AG04449 (cell line): Measurements from ENCODE around the gene TSPAN12.

Experiments
- CTCF ChIA-PET: fragments of 350-600 bp; formaldehyde crosslinking; extraction: SDS; loops from one replicate; lab custom pipeline; 2021; ENCODE audit warnings: antibody characterized with exemption; lab: Yijun Ruan, JAX
- POLR2A ChIA-PET: fragments of 400-600, 350-600 bp; formaldehyde crosslinking; extraction: SDS; loops from one replicate; lab custom pipeline; 2020; ENCODE audit warnings: antibody characterized with exemption, inconsistent platforms; lab: Yijun Ruan, JAX
- DNase-seq: peaks from one replicate; pipeline ENCODE4 v3.0.0-alpha.2; 2010; ENCODE audit warnings: low read depth, low spot score
- H3K4me3 ChIP-seq: 2 replicates; pipeline ENCODE4 v1.5.1; 2011; ENCODE audit warnings: low read depth, mild to moderate bottlenecking, control low read depth, low read length
- TF ChIP-seq, protein P1 (sequence below): IDR thresholded peaks from one replicate; pipeline ENCODE4 v1.5.1; 2011; ENCODE audit warnings: mild to moderate bottlenecking, moderate library complexity, low read length, control low read depth, inconsistent platforms; ENCODE audit not compliant: insufficient read depth; ENCODE audit errors: missing control alignments

TSPAN12 gene

DNA sequence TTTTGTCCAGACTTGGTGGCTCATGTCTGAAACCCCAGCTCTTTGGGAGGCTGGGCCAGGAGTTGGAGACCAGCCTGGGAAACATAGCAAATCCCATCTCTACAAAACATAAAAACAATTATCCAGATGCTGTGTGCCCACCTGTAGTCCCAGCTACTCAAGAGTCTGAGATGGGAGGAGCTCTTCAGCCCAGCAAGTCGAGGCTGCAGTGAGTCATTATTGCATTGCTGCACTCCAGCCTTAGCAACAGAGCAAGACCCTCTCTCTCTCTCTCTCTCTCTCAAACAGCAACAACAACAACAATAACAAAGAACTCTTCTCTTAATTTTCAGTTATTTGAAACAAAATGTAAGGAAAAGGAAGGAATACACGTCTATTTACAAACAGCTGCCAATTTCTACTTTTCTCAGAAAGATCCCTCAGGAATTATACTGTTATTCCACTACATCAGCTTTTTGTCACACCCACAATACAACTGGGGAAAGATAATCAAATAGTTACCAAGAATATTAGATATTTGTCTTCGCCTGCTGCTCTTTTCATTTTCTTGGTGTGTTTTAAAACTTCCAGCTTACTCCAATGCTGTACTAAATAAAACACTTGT lies 5.1 kb upstream of the TSPAN12 start:
- TF ChIP-seq, protein P1, sequence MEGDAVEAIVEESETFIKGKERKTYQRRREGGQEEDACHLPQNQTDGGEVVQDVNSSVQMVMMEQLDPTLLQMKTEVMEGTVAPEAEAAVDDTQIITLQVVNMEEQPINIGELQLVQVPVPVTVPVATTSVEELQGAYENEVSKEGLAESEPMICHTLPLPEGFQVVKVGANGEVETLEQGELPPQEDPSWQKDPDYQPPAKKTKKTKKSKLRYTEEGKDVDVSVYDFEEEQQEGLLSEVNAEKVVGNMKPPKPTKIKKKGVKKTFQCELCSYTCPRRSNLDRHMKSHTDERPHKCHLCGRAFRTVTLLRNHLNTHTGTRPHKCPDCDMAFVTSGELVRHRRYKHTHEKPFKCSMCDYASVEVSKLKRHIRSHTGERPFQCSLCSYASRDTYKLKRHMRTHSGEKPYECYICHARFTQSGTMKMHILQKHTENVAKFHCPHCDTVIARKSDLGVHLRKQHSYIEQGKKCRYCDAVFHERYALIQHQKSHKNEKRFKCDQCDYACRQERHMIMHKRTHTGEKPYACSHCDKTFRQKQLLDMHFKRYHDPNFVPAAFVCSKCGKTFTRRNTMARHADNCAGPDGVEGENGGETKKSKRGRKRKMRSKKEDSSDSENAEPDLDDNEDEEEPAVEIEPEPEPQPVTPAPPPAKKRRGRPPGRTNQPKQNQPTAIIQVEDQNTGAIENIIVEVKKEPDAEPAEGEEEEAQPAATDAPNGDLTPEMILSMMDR, result no peak
- DNase-seq, result no peak
- CTCF ChIA-PET, result no interaction called here
- POLR2A ChIA-PET, result no interaction called here
- H3K4me3 ChIP-seq, result no peak overlapping the region

DNA sequence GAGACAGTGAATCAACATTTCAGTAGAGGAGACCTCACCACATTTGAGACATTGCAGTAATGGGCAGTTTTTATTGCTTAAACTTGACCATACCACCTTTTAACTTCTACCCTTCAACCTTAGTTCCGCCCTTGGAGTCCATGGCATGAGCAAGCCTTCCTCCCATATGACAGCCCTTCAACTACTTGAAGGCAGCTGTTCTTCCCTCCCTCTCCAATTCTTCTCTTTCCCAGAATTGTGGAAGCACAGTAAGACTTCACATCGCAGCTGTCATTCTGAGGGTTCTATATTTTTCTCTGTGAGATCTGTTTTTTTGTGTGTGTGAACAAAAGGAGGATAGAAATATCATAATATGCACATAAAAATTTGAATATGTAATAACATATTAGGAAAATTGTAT lies 2.2 kb upstream of the TSPAN12 start:
- ChIA-PET CTCF (interaction anchor here (1.3 kb wide), 2 partner anchors 65 to 68 kb away, joined by 3 to 4 read pairs; no protein-coding TSS in a partner anchor), POLR2A (no interaction called here)
- H3K4me3 ChIP-seq, result no peak overlapping the region
- no peak for DNase-seq
- TF ChIP-seq, protein P1, result no peak

DNA sequence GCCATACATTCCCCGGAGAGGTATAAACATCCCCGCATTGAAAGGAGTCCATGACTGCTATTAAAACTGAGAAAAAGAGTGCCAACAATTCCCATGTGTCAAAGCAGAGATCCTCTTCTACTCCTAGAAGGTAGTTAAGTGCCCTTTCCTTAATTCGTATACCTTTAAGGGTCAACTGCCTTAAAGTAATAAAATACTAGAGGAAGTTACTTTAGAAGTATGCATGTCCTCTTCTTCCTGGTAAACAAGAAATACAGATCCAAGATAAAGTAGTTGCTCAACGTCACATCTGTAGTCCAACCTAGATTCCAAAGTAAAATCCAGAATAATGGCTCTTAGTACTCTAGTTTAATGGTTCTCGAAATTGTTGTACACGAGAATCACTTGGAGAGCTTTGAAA lies 1.5 kb upstream of the TSPAN12 start:
- ChIA-PET POLR2A (interaction anchor here (0.5 kb wide), 1 partner anchor 87 kb away, joined by 3 read pairs; no protein-coding TSS in a partner anchor), CTCF (interaction anchor here (1.3 kb wide), 1 partner anchor 68 kb away, joined by 4 read pairs; no protein-coding TSS in a partner anchor)
- no peak for DNase-seq
- TF ChIP-seq, protein P1, result no peak
- H3K4me3 ChIP-seq, result no peak overlapping the region

DNA sequence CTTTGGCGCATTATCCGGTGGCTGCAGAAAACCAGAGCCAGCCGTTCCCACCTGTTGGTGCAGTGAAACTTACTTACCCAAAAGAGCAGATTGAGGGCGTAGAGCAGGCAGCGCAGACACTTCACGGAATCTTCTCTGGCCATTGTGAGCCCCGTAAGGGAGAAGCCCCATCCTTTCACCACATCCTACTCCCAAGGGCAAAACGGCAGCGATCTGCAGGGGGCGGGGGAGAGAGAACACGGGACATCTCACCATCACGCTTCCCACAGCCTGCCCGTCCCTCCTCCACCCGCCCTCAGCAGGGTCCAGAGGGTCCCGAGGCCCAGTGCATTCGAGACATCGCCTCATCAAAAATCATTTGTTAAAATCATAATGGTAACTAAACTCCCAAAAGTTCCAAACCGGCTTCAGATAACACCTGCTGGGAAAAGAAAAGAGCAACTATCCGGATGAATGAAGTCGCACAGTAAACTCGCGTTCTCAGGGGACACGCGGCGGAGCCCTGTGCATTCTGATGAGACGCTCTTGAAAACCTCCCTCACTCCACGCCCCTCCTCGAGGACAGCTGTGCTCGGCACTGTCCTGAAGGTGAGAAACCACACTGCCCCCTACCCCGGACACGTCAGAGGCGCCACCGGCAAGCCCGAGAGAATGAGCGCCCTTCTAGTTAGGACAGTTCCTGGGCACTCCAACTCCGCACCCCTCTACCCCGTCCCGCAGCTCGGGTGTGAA lies 1.2 kb downstream of the TSPAN12 start:
- DNase-seq, result no peak
- ChIA-PET POLR2A (no interaction called here), CTCF (interaction anchor here (1.8 kb wide), 1 partner anchor 50 kb away, joined by 9 read pairs; no protein-coding TSS in a partner anchor)
- H3K4me3 ChIP-seq, result peak overlapping the region; percentile 65
- TF ChIP-seq, protein P1, result no peak

DNA sequence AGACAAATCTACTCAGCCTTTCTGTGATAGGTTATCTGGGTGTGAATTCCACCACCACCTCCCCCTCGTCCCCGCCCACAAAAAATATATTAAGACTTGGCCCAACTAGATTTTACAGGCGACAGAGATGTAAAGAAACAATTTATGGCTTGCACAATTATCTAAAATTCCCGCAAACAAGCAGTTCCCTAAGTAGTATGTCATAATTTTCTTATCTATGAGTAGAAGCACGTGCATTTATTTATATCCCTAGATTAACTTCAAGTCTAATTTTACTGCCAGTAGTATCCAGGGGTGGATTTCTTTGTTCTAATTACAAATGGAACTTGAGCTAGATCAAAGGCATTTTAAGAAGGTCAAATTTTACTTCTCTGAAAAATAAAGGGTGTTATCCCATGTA lies 1.7 kb downstream of the TSPAN12 start:
- DNase-seq, result no peak
- TF ChIP-seq, protein P1, result no peak
- H3K4me3 ChIP-seq, result no peak overlapping the region
- CTCF ChIA-PET, result no interaction called here
- POLR2A ChIA-PET, result no interaction called here

DNA sequence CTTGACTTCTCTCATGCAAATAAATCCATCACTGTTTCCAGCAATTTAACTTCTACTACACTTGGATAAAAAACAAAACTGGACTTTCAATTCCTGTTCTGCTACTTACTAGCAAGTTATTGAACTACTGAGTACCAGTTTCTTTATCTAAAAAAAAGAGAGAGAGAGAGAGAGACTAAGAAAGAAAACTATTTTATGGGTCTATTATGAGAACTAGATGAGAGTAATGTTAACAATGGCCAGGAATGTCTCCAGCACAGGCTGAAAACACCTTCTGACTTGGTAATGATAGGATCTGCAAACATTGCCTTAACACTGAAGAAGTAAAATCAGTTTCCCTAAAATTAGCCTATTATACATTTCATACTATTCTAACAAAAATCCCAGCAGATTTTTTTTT lies 5.2 kb downstream of the TSPAN12 start:
- no peak overlapping the region for H3K4me3 ChIP-seq
- TF ChIP-seq, protein P1, result no peak
- DNase-seq, result no peak
- ChIA-PET CTCF (interaction anchor here (1.0 to 2.1 kb wide), 2 partner anchors 9 to 47 kb away, joined by 4 to 6 read pairs; no protein-coding TSS in a partner anchor), POLR2A (no interaction called here)
